Measurements from ENCODE around the gene PCDH15. TPM values are rescaled to one million over a fixed set of nuclear protein-coding genes. Genes with fewer than 3 reads are reported as not detected.

The PCDH15 gene
- total RNA-seq, 1 donor from 2014 or later, result 0.64 TPM

DNA sequence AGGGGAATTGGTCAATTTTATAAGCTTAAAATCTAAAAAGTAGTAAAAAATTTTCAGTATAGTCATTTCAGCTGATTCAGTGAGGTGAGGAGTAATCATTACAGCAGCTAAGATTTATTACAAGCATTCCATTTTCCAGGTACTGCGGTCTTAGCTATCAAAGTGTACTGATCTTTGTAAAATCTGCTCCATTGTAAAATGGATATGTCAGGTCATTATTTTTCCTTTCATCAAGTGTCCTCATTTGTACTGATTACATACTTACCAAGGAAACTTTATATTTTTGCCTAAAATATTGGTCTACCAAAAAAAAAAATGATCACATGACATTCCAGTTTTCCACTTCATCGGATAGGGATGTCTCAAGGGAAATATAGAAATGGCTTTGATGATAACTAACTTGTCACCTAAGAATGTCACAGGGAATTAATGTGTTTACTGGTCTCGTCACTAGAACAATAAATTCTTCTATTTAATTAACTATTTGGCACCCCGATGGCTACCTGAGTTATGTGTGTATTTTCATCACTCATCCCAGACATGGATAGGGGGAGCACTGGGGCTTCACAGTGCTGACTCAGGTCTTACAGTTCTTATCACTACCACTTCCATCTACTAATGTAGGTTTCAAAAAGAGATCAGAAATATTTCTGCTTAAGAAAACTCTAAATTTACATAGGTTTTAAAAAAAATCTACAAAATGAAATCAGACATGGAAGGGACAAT is 948.4 kb downstream of the PCDH15 start:
- Mint-ChIP-seq H3K27ac (ENCODE audit: unreplicated experiment) (no peak overlapping the region), H3K4me1 (ENCODE audit: low read depth, unreplicated experiment) (no peaks in the 10 kb centered on the region), H3K9me3 (ENCODE audit: unreplicated experiment) (peaks cover 1% of the 10 kb centered on the region), H3K36me3 (ENCODE audit: unreplicated experiment) (no peaks in the 10 kb centered on the region), H3K27me3 (ENCODE audit: unreplicated experiment) (no peaks in the 10 kb centered on the region), H3K4me3 (ENCODE audit: unreplicated experiment) (no peak overlapping the region)
- TF ChIP-seq, protein P1, sequence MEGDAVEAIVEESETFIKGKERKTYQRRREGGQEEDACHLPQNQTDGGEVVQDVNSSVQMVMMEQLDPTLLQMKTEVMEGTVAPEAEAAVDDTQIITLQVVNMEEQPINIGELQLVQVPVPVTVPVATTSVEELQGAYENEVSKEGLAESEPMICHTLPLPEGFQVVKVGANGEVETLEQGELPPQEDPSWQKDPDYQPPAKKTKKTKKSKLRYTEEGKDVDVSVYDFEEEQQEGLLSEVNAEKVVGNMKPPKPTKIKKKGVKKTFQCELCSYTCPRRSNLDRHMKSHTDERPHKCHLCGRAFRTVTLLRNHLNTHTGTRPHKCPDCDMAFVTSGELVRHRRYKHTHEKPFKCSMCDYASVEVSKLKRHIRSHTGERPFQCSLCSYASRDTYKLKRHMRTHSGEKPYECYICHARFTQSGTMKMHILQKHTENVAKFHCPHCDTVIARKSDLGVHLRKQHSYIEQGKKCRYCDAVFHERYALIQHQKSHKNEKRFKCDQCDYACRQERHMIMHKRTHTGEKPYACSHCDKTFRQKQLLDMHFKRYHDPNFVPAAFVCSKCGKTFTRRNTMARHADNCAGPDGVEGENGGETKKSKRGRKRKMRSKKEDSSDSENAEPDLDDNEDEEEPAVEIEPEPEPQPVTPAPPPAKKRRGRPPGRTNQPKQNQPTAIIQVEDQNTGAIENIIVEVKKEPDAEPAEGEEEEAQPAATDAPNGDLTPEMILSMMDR (IDR thresholded peaks at IDR 0.05; ENCODE audit: partially characterized antibody, unreplicated experiment), result no peak
- no peak for DNase-seq

DNA sequence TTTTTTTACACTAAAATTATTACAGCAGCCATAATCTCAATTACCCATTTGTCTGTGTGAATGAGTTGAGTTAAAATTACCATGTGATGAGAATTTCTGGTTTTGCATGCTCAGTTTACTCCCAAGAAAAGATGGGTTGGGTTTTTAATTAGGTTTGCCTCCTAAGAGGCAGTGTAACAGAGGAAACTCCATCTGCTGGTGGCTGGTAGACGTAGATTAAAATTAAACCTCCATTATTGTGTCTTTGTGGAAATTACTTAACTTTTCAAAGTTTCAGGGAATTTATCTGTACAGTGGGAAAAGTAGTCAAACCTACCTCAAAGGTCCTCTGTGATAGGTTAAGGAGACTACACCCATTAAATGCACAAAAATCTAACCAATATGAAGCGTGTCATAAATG is 954.2 kb downstream of the PCDH15 start:
- peaks cover 14% of the 10 kb centered on the region for H3K4me1 Mint-ChIP-seq (ENCODE audit: low read depth, unreplicated experiment)
- H3K4me3 Mint-ChIP-seq (ENCODE audit: unreplicated experiment), result no peak overlapping the region
- H3K36me3 Mint-ChIP-seq (ENCODE audit: unreplicated experiment), result no peaks in the 10 kb centered on the region
- H3K27me3 Mint-ChIP-seq (ENCODE audit: unreplicated experiment), result no peaks in the 10 kb centered on the region
- no peak for DNase-seq
- no peaks in the 10 kb centered on the region for H3K9me3 Mint-ChIP-seq (ENCODE audit: unreplicated experiment)
- no peak overlapping the region for H3K27ac Mint-ChIP-seq (ENCODE audit: unreplicated experiment)
- TF ChIP-seq, protein P1 (IDR thresholded peaks at IDR 0.05; ENCODE audit: partially characterized antibody, unreplicated experiment), result no peak

DNA sequence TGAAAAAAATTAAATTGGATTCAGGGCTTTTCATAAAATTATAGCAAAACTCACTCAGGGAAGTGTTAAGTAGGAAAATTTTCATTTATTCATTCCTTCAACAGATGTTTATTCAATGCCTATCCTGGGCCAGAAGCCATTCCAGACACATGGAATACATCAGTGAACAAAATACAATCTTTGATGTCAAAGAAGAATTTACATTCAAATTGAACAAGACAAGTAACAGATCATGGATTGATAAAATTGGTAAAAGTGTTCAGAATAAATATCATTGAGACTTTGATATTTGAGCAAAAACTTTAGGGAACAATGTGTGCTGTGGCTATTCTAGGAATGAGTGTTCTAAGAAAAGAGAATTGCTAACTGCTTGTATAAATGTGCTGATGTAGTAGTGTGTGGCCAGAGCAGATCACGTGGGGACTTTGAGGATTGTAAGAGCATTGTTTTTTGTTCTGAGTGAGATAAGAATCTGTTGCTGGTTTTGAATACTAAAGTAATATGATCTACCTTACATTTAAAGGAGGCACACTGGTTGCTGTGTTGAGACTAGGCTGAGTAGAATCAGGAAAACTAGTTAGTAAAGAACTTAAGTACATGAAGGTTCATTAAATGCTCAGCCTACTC is 957.2 kb downstream of the PCDH15 start:
- no peak overlapping the region for H3K27ac Mint-ChIP-seq (ENCODE audit: unreplicated experiment)
- no peaks in the 10 kb centered on the region for H3K36me3 Mint-ChIP-seq (ENCODE audit: unreplicated experiment)
- H3K4me1 Mint-ChIP-seq (ENCODE audit: low read depth, unreplicated experiment), result peaks cover 18% of the 10 kb centered on the region
- H3K27me3 Mint-ChIP-seq (ENCODE audit: unreplicated experiment), result no peaks in the 10 kb centered on the region
- H3K9me3 Mint-ChIP-seq (ENCODE audit: unreplicated experiment), result no peaks in the 10 kb centered on the region
- TF ChIP-seq, protein P1 (IDR thresholded peaks at IDR 0.05; ENCODE audit: partially characterized antibody, unreplicated experiment), result no peak
- DNase-seq, result no peak
- H3K4me3 Mint-ChIP-seq (ENCODE audit: unreplicated experiment), result no peak overlapping the region

DNA sequence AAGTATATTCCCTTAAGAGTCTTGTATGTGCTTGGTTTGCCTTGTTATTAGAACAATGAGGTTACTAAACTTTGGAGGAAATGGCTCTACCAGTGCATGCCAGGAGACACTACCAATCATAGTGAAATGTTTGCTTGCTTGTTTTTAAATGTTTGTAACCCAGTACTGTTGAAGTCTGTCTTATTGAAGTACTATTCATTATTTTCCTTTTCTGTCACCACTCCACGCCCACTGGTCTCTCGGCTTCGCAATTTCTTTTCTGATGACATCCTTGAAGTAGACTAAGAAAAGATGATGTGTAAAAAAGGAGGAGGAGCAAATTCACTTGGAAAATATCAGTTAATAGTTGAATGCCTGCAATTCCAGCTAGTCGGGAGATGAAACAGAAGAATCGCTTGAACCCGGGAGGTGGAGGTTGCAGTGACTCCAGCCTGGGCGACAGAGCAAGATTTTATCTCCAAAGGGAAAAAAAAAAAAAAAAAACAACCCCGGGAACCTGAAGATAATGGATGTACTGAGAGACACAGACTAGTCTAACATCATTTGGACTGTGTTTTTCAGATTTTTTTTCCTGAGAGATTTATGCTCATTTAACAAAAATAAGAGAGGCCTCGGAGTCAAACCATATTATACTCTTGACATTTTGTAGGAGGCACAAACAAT is 959.4 kb downstream of the PCDH15 start:
- Mint-ChIP-seq H3K4me1 (ENCODE audit: low read depth, unreplicated experiment) (peaks cover 15% of the 10 kb centered on the region), H3K4me3 (ENCODE audit: unreplicated experiment) (no peak overlapping the region), H3K36me3 (ENCODE audit: unreplicated experiment) (no peaks in the 10 kb centered on the region), H3K9me3 (ENCODE audit: unreplicated experiment) (no peaks in the 10 kb centered on the region), H3K27me3 (ENCODE audit: unreplicated experiment) (no peaks in the 10 kb centered on the region), H3K27ac (ENCODE audit: unreplicated experiment) (no peak overlapping the region)
- DNase-seq, result no peak
- TF ChIP-seq, protein P1 (IDR thresholded peaks at IDR 0.05; ENCODE audit: partially characterized antibody, unreplicated experiment), result no peak

DNA sequence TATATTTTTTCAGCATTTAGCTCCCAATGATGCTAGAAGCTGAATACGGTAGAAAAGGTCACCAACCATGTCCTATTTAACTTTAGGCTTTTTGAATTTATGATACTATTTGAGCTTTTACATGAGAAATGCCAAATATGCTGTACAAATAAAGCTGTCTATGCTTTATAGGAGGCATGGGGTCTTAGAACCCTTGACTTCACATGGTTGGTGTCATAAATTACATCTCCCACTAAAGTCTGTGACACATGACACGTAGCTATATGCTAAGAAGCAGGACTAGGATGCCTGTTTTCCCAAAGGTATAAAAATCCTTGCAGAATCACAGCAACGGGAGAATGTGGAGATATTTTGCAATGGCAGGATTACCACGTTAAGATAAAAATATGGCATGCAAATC is 960.4 kb downstream of the PCDH15 start:
- H3K4me1 Mint-ChIP-seq (ENCODE audit: low read depth, unreplicated experiment), result peaks cover 15% of the 10 kb centered on the region
- TF ChIP-seq, protein P1 (IDR thresholded peaks at IDR 0.05; ENCODE audit: partially characterized antibody, unreplicated experiment), result no peak
- H3K36me3 Mint-ChIP-seq (ENCODE audit: unreplicated experiment), result no peaks in the 10 kb centered on the region
- DNase-seq, result no peak
- H3K4me3 Mint-ChIP-seq (ENCODE audit: unreplicated experiment), result no peak overlapping the region
- no peaks in the 10 kb centered on the region for H3K27me3 Mint-ChIP-seq (ENCODE audit: unreplicated experiment)
- no peak overlapping the region for H3K27ac Mint-ChIP-seq (ENCODE audit: unreplicated experiment)
- no peaks in the 10 kb centered on the region for H3K9me3 Mint-ChIP-seq (ENCODE audit: unreplicated experiment)
